Gastrocnemius medialis (tissue), 4 donors: ENCODE data around the gene TSC22D3. TPM values are rescaled to one million over a fixed set of nuclear protein-coding genes. Genes with fewer than 3 reads are reported as not detected.

Source experiments
- ATAC-seq, 2 donors: fragments of 150-250 bp; one replicate each; pipeline ENCODE4 v1.9.1; 2016
- DNase-seq, 2 donors: peaks; one replicate each; pipeline ENCODE4 v3.0.0-alpha.2; 2019
- H3K27ac ChIP-seq, 4 donors: fragments of 200-600 bp; sonication (generic); 1 replicate in 1 of 4; 2 replicates in 3 of 4; pipeline ENCODE4 v1.5.1; 2016 to 2018; ENCODE audit warnings: mild to moderate bottlenecking in 2 of 4, moderate library complexity in 1 of 4
- H3K27me3 ChIP-seq, 3 donors: fragments of 200-600 bp; sonication (generic) in 2 of 3; 1 replicate in 1 of 3; 2 replicates in 2 of 3; pipeline versions ENCODE4 v1.5.1 to v1.6.0; 2016 to 2019; ENCODE audit warnings: mild to moderate bottlenecking in 1 of 3, moderate library complexity in 1 of 3
- H3K36me3 ChIP-seq, 2 donors: fragments of 200-600 bp; sonication (generic) in 1 of 2; one replicate each; pipeline ENCODE4 v1.5.1; 2017 to 2018
- H3K4me1 ChIP-seq, 2 donors: fragments of 200-600 bp; sonication (generic) in 1 of 2; one replicate each; pipeline ENCODE4 v1.5.1; 2016 to 2017; ENCODE audit warnings: mild to moderate bottlenecking in 2 of 2
- H3K4me3 ChIP-seq, 4 donors: fragments of 200-600 bp; sonication (generic) in 3 of 4; 1 replicate in 1 of 4; 2 replicates in 3 of 4; pipeline ENCODE4 v1.5.1; 2016 to 2019; ENCODE audit warnings: mild to moderate bottlenecking in 2 of 4
- H3K9me3 ChIP-seq, 3 donors: fragments of 200-600 bp; sonication (generic) in 2 of 3; 1 replicate in 1 of 3; 2 replicates in 2 of 3; pipeline ENCODE4 v1.5.1; 2016 to 2019
- POLR2A ChIP-seq, 2 donors: fragments of 450-650 bp; IDR thresholded peaks; one replicate each; pipeline ENCODE4 v1.6.1; 2017; ENCODE audit warnings: antibody characterized with exemption in 2 of 2, mild to moderate bottlenecking in 2 of 2, moderate library complexity in 2 of 2
- in situ Hi-C, 4 donors: fragments of 200-750 bp; cut with MboI; loops; one replicate each; pipeline versions ENCODE4 v1.15.0 to v1.8.0; 2017; ENCODE audit warnings: low sequenced_read_pairs in 4 of 4
- intact Hi-C: fragments of 100-400 bp; cut with DNase I; formaldehyde crosslinking; loops from one replicate; pipeline ENCODE4 v1.15.1; 2023; ENCODE audit warnings: low total_unique reads
- total RNA-seq, 4 donors: library from RNA; depleted of rRNA; stranded (reverse); fragments of >200 nt; gene quantifications; one replicate each; pipeline versions ENCODE4 v1.1.0 to v1.2.3, GENCODE V29; 2016
- TF ChIP-seq, protein P1 (sequence below), 5 experiments: fragments of 450-650 bp in 3 of 5; fragments of 200-600 bp in 2 of 5; sonication (generic) in 2 of 5; IDR thresholded peaks in 4 of 5; conservative IDR thresholded peaks in 1 of 5; 1 replicate in 4 of 5; 2 replicates in 1 of 5; pipeline ENCODE4 v1.5.1; 2016 to 2019; ENCODE audit warnings: antibody characterized with exemption in 5 of 5, mild to moderate bottlenecking in 3 of 5, moderate library complexity in 3 of 5

Gene TSC22D3
- total RNA-seq, 4 donors from 2014 or later = 689 to 1,948 (median 1,054) TPM

DNA sequence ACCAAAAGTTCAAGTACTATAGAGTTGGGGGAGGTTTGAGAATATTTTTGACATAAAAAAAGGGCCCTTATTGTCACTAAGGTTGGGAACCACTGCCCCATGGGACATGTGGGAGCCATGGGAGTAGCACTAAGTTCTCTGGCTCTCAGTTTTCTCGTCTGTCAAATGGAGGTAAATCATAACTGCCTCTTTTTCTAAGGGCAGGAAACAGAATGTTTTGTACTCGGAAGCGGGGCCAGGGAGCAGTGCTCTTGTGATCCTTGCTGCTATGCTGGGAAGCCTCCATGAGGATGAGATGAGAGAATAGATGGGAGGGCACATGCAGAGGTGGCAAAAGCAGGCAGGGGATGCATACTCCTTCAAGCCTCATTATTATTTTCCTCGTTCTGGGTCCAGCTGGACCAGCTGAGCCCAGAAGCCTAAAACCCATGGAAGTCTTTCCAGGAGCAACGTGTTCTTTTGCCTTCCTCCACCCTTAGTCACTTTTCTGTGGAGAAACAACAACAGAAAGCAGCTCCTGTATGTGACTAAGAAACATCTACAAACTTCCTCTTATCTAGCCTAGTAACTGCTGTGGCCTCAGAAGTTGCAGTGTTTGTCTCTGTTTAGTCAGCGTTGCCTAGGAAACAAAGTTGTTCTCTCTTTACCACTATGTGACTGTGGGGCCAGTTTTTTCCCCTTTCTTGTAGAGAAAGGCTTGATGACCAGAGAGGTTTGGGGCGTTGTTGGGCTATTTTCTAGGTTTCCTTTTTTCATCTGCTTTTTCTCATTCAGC is 64.8 kb downstream of the TSC22D3 start:
- peak in 1 of 2 donors; percentile 42 for TF ChIP-seq POLR2A (IDR thresholded peaks at IDR 0.05)
- TF ChIP-seq, protein P1, sequence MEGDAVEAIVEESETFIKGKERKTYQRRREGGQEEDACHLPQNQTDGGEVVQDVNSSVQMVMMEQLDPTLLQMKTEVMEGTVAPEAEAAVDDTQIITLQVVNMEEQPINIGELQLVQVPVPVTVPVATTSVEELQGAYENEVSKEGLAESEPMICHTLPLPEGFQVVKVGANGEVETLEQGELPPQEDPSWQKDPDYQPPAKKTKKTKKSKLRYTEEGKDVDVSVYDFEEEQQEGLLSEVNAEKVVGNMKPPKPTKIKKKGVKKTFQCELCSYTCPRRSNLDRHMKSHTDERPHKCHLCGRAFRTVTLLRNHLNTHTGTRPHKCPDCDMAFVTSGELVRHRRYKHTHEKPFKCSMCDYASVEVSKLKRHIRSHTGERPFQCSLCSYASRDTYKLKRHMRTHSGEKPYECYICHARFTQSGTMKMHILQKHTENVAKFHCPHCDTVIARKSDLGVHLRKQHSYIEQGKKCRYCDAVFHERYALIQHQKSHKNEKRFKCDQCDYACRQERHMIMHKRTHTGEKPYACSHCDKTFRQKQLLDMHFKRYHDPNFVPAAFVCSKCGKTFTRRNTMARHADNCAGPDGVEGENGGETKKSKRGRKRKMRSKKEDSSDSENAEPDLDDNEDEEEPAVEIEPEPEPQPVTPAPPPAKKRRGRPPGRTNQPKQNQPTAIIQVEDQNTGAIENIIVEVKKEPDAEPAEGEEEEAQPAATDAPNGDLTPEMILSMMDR (IDR thresholded peaks at IDR 0.05 in 4 of 5, conservative IDR thresholded peaks at IDR 0.05 in 1 of 5) = no peak
- Histone ChIP-seq H3K27me3 (no peaks in the 10 kb centered on the region), H3K4me1 (peaks cover 9 to 13% of the 10 kb centered on the region in 2 donors), H3K9me3 (no peaks in the 10 kb centered on the region), H3K27ac (peak overlapping the region; percentile 87 to 96 (median 94)), H3K36me3 (peaks cover 5 to 23% of the 10 kb centered on the region in 2 donors), H3K4me3 (peak overlapping the region in 2 of 4 donors; percentile 5 to 8)
- intact Hi-C loops (no loop called here), in situ Hi-C loops (loop anchor here in 1 of 4 donors (10.0 kb wide), 1 partner anchor 64 kb away; the partner anchor contains the start of genes NCBP2L and TSC22D3)
- peak; percentile 43 to 47 for DNase-seq
- ATAC-seq = peak; percentile 25 to 59

DNA sequence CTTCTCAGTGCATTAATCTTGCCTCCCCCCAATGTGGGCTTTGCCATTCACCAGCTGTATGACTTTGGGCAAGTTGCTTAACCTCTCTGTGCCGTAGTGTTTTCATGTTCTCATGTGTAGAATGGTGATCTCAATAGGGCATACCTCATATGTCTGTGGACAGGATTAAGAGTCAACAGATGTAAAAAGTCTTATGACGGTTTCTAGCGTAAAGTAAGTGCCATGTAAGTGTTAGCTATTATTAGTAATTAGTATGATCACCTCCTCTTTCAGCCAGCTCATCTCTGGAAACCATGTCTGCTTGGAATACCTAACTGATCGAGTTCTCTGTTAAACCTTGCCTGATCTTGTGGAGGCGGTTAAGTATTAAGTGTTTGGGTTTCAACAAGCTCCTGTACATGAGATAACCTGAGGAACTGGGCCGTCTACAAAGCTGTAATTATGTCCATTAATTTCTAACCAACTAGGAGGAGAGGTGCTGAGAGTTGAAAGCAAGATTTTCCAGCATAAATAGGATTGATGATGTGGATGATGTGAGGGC is 66.3 kb downstream of the TSC22D3 start:
- Histone ChIP-seq H3K4me3 (no peak overlapping the region), H3K27ac (peak overlapping the region in 3 of 4 donors; percentile 7 to 96 (median 96)), H3K36me3 (peaks cover 0 to 8% of the 10 kb centered on the region in 2 donors), H3K9me3 (no peaks in the 10 kb centered on the region), H3K4me1 (peaks cover 9 to 13% of the 10 kb centered on the region in 2 donors), H3K27me3 (no peaks in the 10 kb centered on the region)
- in situ Hi-C loops = no loop called here
- intact Hi-C loops = no loop called here
- no peak for ATAC-seq
- no peak for DNase-seq
- TF ChIP-seq, protein P1 (IDR thresholded peaks at IDR 0.05 in 4 of 5, conservative IDR thresholded peaks at IDR 0.05 in 1 of 5) = no peak
- TF ChIP-seq POLR2A (IDR thresholded peaks at IDR 0.05) = no peak

DNA sequence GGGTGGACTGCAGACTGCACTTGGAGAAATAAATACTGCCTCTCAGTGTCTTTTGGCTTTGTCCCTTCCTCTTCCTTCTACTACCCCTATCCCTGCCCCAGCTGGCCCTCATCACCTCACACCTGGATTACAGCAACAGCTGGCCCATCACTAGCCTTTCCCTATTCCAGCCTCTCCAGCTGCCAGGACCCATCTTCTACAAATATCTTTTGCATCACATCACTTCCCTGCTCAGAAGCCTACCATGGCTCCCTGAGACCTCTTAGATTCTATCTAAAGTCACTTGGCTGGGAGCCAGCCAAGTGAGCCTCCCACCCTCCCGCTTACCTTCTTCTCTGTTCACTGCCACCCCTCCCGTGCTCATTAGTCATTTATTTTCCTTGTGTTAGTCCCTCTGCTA is 66.8 kb downstream of the TSC22D3 start:
- in situ Hi-C loops (no loop called here), intact Hi-C loops (no loop called here)
- peak overlapping the region in 1 of 4 donors; percentile 38 for H3K27ac ChIP-seq
- ATAC-seq = no peak
- H3K4me1 ChIP-seq = peaks cover 9 to 13% of the 10 kb centered on the region in 2 donors
- no peak overlapping the region for H3K4me3 ChIP-seq
- peaks cover 0 to 2% of the 10 kb centered on the region in 2 donors for H3K36me3 ChIP-seq
- no peaks in the 10 kb centered on the region for H3K27me3 ChIP-seq
- no peaks in the 10 kb centered on the region for H3K9me3 ChIP-seq
- no peak for DNase-seq
- TF ChIP-seq, protein P1 (IDR thresholded peaks at IDR 0.05 in 4 of 5, conservative IDR thresholded peaks at IDR 0.05 in 1 of 5) = no peak
- no peak for TF ChIP-seq POLR2A (IDR thresholded peaks at IDR 0.05)

DNA sequence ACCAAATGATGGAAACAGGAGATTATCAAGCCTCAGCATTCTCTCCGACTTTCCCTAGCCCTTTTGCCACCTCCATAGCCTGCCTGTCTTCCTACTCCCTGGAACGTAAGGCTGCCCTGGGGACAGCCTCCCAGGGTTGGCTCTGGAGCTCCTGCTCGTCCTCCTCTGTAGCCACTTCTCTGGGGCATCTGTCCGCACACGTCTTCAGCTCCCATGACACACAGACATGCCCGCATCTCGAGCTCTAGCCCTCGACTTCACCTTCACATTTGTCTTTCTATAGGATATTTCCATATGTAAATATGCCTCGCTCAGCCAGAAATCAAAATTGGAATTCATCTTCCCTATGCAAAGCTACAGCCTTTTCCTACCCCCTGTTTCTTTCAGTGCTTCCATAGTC is 67.7 kb downstream of the TSC22D3 start:
- no peaks in the 10 kb centered on the region for H3K36me3 ChIP-seq
- intact Hi-C loops = no loop called here

More for the DNA sequence above, 67.7 kb downstream of the TSC22D3 start:
- no peak for DNase-seq
- TF ChIP-seq, protein P1 (IDR thresholded peaks at IDR 0.05 in 4 of 5, conservative IDR thresholded peaks at IDR 0.05 in 1 of 5) = no peak
- no peak for TF ChIP-seq POLR2A (IDR thresholded peaks at IDR 0.05)
- no peaks in the 10 kb centered on the region for H3K27me3 ChIP-seq
- H3K27ac ChIP-seq = no peak overlapping the region
- no peak overlapping the region for H3K4me3 ChIP-seq
- H3K9me3 ChIP-seq = no peaks in the 10 kb centered on the region
- H3K4me1 ChIP-seq = peaks cover 9 to 13% of the 10 kb centered on the region in 2 donors
- no peak for ATAC-seq
- in situ Hi-C loops = no loop called here
